Measurements from ENCODE around the gene ADAMTS20. TPM values are rescaled to one million over a fixed set of nuclear protein-coding genes. Genes with fewer than 3 reads are reported as not detected.
A peak's percentile ranks its signal among the peaks of the same experiment; 100 is the strongest.
"Not testable (repeated sequence)": the region's sequence is repeated elsewhere in the genome, so short reads cannot be mapped to it uniquely, and the experiment has no call there.

Gene ADAMTS20
- polyA plus RNA-seq, 1 experiment = not detected

- no peak for DNase-seq (ENCODE audit: low read depth)
- ChIA-PET POLR2A (no interaction called here), CTCF (interaction anchor here (1.3 kb wide), 1 partner anchor 101 kb away, joined by 4 read pairs; no protein-coding TSS in a partner anchor)
- TF ChIP-seq CTCF (IDR thresholded peaks at IDR 0.05; ENCODE audit: insufficient read depth, low read depth, low read length) = no peak
- Histone ChIP-seq H3K27me3 (ENCODE audit: control insufficient read depth, insufficient read depth, low read length) (no peaks in the 10 kb centered on the region), H3K4me3 (ENCODE audit: low read depth, low read length) (no peak overlapping the region), H3K36me3 (ENCODE audit: control insufficient read depth, insufficient read depth, low read length) (no peaks in the 10 kb centered on the region)
Observed at GRCh38 chr12:43544703-43545102, 7.3 kb downstream of the ADAMTS20 start.

GRCh38 chr12:43540470-43540869, 11.5 kb downstream of the ADAMTS20 start:
- ChIA-PET POLR2A (no interaction called here), CTCF (no interaction called here)
- Histone ChIP-seq H3K36me3 (ENCODE audit: control insufficient read depth, insufficient read depth, low read length) (no peaks in the 10 kb centered on the region), H3K27me3 (ENCODE audit: control insufficient read depth, insufficient read depth, low read length) (no peaks in the 10 kb centered on the region), H3K4me3 (ENCODE audit: low read depth, low read length) (no peak overlapping the region)
- no peak for DNase-seq (ENCODE audit: low read depth)
- no peak for TF ChIP-seq CTCF (IDR thresholded peaks at IDR 0.05; ENCODE audit: insufficient read depth, low read depth, low read length)

- H3K4me3 ChIP-seq (ENCODE audit: low read depth, low read length); DNase-seq (ENCODE audit: low read depth); CTCF ChIA-PET; H3K27me3 ChIP-seq (ENCODE audit: control insufficient read depth, insufficient read depth, low read length); H3K36me3 ChIP-seq (ENCODE audit: control insufficient read depth, insufficient read depth, low read length); POLR2A ChIA-PET: not testable (repeated sequence)
Observed at GRCh38 chr12:43537675-43538074, 14.3 kb downstream of the ADAMTS20 start.

- ChIA-PET POLR2A (no interaction called here), CTCF (no interaction called here)
- TF ChIP-seq CTCF (IDR thresholded peaks at IDR 0.05; ENCODE audit: insufficient read depth, low read depth, low read length) = no peak
- no peak for DNase-seq (ENCODE audit: low read depth)
- no peak overlapping the region for H3K4me3 ChIP-seq (ENCODE audit: low read depth, low read length)
- no peaks in the 10 kb centered on the region for H3K27me3 ChIP-seq (ENCODE audit: control insufficient read depth, insufficient read depth, low read length)
- H3K36me3 ChIP-seq (ENCODE audit: control insufficient read depth, insufficient read depth, low read length) = no peaks in the 10 kb centered on the region
Observed at GRCh38 chr12:43516045-43516444, 36.0 kb downstream of the ADAMTS20 start.

DNA sequence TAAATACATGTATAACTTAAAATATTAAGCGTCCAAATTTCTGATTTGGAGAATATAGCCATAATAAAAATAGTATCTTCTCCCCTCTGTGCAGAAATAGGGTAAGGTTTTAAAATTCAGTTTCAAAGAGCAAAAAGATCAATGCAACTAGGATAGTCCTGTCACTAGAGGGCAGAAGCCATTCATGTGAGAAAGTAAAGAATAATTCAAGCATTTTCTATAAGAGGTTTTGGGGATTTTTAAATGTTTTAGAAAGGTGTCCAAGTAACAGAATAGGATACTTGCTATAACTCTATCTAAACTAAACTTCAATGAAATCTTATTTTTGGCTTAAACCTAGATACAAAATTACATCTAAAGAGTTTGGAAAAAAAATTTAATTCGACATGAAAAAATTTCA, 50.3 kb downstream of the ADAMTS20 start:
- CTCF ChIA-PET = interaction anchor here (0.6 to 1.2 kb wide), 3 partner anchors 20 to 1634 kb away, joined by 3 to 5 read pairs (median 3); no protein-coding TSS in a partner anchor
- no peak for DNase-seq (ENCODE audit: low read depth)

More for the DNA sequence above, 50.3 kb downstream of the ADAMTS20 start:
- POLR2A ChIA-PET = no interaction called here
- Histone ChIP-seq H3K36me3 (ENCODE audit: control insufficient read depth, insufficient read depth, low read length) (no peaks in the 10 kb centered on the region), H3K27me3 (ENCODE audit: control insufficient read depth, insufficient read depth, low read length) (no peaks in the 10 kb centered on the region), H3K4me3 (ENCODE audit: low read depth, low read length) (no peak overlapping the region)
- peak; percentile 45 for TF ChIP-seq CTCF (IDR thresholded peaks at IDR 0.05; ENCODE audit: insufficient read depth, low read depth, low read length)

All from BJ (cell line).